ELR (cell line): ENCODE results near the gene ABHD12.
"Not testable (repeated sequence)": the region's sequence is repeated elsewhere in the genome, so short reads cannot be mapped to it uniquely, and the experiment has no call there.

Experiments used
- DNase-seq: peaks from one replicate; pipeline ENCODE4 v3.0.0-alpha.2; 2015; ENCODE audit warnings: low read depth

Gene ABHD12

GRCh38 chr20:25321991-25322390, 68.6 kb downstream of the ABHD12 start:
- DNase-seq, result no peak

- no peak for DNase-seq
Measured at GRCh38 chr20:25321262-25321831, 69.3 kb downstream of the ABHD12 start.

GRCh38 chr20:25320035-25320800, 70.4 kb downstream of the ABHD12 start:
- no peak for DNase-seq

- no peak for DNase-seq
Measured at GRCh38 chr20:25319241-25320034, 71.2 kb downstream of the ABHD12 start.

- DNase-seq, result no peak
Measured at GRCh38 chr20:25318471-25319240, 72.0 kb downstream of the ABHD12 start.

- DNase-seq, result no peak
Measured at GRCh38 chr20:25317351-25318075, 73.1 kb downstream of the ABHD12 start.

- no peak for DNase-seq
Measured at GRCh38 chr20:25316506-25317190, 74.0 kb downstream of the ABHD12 start.

- DNase-seq, result peak; percentile 65
Measured at GRCh38 chr20:25315418-25316210, 75.0 kb downstream of the ABHD12 start.

- DNase-seq, result no peak
Measured at GRCh38 chr20:25314497-25315417, 75.9 kb downstream of the ABHD12 start.

GRCh38 chr20:25313593-25313992, 77.0 kb downstream of the ABHD12 start:
- DNase-seq, result no peak

- not testable (repeated sequence) for DNase-seq
Measured at GRCh38 chr20:25312716-25313115, 77.9 kb downstream of the ABHD12 start.

- peak; percentile 82 for DNase-seq
Measured at GRCh38 chr20:25310921-25311728, 79.5 kb downstream of the ABHD12 start.

GRCh38 chr20:25310268-25310920, 80.2 kb downstream of the ABHD12 start:
- DNase-seq, result peak; percentile 96

GRCh38 chr20:25309395-25310267, 81.0 kb downstream of the ABHD12 start:
- DNase-seq, result peak; percentile 92

GRCh38 chr20:25308671-25309394, 81.8 kb downstream of the ABHD12 start:
- DNase-seq, result peak; percentile 88

- DNase-seq, result no peak
Measured at GRCh38 chr20:25308083-25308491, 82.5 kb downstream of the ABHD12 start.
